HG03571 (cell line): ENCODE data around the gene GRM1.
"Not testable (repeated sequence)": the region's sequence is repeated elsewhere in the genome, so short reads cannot be mapped to it uniquely, and the experiment has no call there.

ENCODE experiments used
- ATAC-seq: cut with Tn5 transposase; IDR thresholded peaks from one replicate; pipeline ENCODE4 v1.9.1; 2021; ENCODE audit not compliant: unreplicated experiment

GRM1 gene

DNA sequence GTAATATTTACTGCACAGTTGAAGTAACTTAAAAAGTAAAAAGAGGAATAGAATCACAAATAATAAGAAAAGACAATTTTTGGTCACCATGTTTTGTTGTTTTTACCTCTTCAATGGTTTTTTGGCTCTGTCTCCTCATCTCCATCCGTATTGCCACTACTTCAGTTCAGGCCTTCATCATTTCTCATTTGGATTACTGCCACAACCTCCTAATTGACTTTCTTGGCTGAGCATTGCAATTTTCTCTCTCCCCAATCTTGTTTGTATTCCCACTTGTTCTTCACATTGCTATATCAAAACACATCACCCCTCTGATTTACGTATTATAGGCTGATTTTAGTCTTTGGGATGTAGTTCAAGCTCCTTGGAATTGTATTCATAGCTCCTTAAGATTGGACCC is 161.7 kb downstream of the GRM1 start:
- no peak for ATAC-seq

DNA sequence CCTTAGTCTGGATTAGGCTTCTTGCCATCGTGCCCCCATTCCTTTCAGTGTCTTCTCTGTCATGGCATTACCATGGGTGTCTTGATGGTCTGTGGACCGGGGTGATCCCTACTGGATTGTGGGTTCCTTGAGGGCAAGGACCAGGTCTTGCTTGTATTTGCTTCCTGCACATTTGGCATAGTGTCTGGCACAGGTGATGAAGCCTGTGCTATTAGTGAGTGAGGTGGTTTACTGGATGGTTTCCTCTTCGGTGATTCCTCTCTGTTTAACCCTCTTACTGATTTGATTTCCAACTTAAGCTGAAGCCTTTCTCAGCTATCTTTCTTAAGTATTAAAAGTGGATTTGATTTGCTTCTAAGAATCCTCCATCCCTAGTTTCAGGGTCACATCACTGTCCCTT is 162.3 kb downstream of the GRM1 start:
- ATAC-seq, result no peak

DNA sequence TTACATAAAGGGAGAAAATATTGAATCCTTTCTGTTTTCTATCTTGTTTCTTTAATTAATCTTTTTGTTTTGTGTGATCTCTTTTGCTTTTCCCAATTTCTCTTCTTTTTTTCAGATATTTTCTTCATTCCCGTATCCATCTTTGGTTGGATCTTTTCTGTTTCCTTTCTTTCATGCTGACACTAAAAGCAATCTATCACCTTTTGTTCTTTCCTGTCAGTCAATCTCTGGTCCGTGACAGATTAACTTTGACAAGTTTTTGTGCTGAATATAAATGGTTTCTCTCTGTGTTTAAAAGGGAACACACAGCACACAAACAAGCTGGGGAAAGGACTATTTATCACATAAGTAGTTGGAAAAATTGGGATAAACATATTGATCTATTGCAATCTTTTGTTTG is 162.8 kb downstream of the GRM1 start:
- ATAC-seq, result no peak

DNA sequence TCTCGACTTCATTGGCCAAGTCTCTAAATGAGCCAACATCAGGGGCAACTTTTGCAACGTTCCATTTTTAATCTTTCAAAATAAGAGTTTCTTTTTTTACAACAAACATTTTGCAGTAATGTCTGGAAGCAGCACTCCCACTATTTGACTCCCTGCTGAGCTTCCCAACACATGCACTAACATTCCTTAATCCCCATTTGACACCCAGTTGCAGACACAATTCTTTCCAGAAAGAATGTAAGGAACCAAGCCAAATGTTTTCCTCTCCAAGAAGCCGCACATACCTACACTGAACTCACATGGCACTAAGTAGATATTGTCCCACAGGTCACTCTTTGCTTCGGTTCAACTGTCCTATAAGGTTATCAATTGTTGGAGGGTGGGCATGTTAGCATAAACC is 165.6 kb downstream of the GRM1 start:
- ATAC-seq, result no peak

- ATAC-seq, result no peak
These were observed 171.3 kb downstream of the GRM1 start for GRCh38 chr6:146200176-146200575.

DNA sequence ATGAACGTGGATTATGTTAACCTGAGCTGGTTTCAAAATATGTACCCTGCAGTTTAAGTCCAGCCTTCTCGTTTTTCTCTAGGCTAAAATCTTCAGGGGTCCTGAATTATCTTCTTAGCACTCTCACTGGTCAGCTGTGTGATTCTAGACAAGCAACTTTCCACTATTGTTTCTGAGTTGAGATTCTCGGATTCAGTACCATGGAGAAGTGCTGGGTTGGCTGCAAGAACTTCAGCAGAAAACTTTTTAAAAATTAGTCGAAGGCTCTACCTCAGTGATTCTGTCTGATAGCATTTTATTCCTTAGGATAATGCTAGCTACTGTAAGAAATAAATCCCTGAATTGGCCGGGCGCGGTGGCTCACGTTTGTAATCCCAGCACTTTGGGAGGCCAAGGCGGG is 173.7 kb downstream of the GRM1 start:
- no peak for ATAC-seq

GRCh38 chr6:146209942-146210341 is 181.1 kb downstream of the GRM1 start:
- ATAC-seq, result no peak

DNA sequence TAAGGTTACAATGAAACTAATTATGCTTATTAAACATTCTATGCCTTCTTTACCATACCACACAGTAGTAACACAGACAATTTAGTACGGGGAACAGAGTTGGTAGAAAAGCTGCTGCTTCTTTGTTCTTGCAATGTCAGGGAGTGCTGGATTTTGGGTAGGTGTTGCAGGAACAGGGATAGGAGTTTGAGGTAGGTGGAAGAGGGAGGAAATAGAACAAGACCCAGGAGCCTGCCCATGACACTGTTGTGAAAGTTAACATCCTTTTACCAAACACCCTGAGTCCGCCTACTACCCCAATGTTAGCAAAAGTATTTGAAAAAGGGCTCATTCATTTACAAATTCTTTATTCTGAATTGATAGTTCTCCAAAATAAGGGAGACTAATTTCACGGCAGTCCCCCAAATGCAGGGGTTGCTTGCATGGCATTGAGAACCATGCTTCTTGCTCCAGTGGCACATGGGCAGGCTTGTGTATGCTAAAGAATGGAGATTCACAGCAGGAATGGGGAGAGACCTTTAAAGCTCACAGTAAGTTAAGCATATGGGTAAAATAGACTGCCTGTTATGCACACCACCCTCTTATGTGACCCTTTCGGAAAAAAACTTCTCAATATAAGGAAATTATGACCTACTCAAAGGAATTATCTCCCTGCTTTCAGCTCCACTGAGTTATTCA is 181.7 kb downstream of the GRM1 start:
- ATAC-seq, result no peak

GRCh38 chr6:146211646-146212045 is 182.8 kb downstream of the GRM1 start:
- ATAC-seq, result no peak

DNA sequence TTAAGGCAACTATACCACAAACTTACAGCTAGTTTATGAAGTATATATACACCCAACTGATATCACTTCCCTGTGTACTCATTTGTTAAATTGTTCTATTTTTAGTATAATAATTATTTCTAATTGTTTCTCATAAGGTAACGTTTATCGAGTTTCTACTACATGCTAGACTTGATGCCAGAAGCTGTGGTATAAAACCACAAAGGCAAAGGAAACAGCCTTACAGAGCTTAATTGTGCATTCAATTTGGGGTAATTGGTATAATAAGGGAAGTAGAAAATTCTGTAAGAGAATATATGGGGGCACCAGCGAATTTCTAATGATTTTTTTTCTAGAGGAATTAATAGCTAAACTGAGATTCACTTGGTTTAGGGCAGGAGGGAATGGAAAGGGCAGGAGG is 183.9 kb downstream of the GRM1 start:
- ATAC-seq, result no peak

GRCh38 chr6:146219101-146219500 is 190.2 kb downstream of the GRM1 start:
- ATAC-seq, result no peak

GRCh38 chr6:146224449-146224848 is 195.6 kb downstream of the GRM1 start:
- ATAC-seq, result no peak

DNA sequence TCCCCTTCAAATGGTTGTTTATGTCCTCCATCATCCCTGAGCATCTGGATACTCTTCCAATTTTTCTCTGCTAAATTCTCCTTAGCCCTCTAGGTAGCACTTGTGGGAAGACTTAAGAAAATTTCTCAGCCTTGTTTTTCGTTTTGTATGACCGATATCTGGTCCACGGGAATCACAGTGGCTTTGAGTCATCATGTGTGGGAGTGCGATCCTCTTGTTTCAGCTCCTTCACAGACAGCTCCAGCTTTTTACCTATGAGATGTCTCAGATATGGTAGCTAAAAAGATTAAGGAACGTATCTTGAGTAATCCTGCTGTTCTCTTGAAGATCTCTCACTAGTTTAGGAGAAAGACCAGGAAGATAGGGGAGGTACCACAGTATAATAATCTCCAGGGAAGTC is 196.1 kb downstream of the GRM1 start:
- no peak for ATAC-seq

GRCh38 chr6:146240322-146240721 is 211.5 kb downstream of the GRM1 start:
- no peak for ATAC-seq

DNA sequence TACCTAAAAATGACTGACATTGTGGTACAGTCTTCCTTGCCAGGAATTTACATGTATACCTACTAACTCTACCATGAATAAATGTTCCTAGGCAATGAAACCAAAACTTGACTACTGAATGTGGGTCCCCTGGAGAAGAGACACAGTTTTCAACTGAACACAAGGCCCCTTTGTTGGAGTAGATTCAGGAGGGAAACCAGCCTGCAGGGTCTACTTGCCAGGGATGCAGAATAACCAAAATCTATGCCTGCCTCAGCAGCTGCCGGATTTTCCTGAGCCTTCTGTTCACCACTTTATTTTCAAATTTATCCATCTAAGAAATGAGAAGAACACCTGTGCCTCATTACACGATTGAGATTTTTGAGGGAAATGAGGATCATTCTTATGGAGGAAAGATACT is 211.9 kb downstream of the GRM1 start:
- ATAC-seq, result no peak

GRCh38 chr6:146243646-146244045 is 214.8 kb downstream of the GRM1 start:
- ATAC-seq, result not testable (repeated sequence)

DNA sequence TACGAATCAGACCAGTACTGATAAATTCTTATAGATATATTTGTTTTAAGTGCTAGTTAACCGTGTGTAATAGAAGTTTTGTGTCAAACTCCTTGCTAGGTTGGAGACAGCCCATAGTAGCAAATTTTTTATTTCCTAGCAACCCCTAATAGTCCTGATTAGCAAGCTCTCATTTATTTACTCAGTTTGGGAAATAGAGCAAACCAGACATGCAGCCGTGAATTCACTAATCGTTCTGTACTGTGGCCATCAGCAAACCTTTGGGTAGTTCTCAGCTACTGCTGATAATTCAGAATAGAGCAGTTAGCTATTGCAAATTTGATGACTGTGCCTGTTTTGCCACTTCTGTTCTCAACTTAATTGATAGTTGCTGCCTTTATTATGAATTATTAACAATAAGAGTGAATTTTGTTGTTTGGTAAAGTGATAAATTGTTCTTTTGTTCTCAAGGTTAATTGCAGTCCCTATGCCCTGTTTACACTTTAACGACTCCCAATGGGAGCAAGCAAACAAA is 215.8 kb downstream of the GRM1 start:
- no peak for ATAC-seq

- no peak for ATAC-seq
These were observed 217.2 kb downstream of the GRM1 start for GRCh38 chr6:146246028-146246427.

GRCh38 chr6:146253691-146254090 is 224.8 kb downstream of the GRM1 start:
- ATAC-seq, result no peak

GRCh38 chr6:146258206-146258605 is 229.3 kb downstream of the GRM1 start:
- no peak for ATAC-seq

GRCh38 chr6:146260886-146261285 is 232.0 kb downstream of the GRM1 start:
- ATAC-seq, result no peak

DNA sequence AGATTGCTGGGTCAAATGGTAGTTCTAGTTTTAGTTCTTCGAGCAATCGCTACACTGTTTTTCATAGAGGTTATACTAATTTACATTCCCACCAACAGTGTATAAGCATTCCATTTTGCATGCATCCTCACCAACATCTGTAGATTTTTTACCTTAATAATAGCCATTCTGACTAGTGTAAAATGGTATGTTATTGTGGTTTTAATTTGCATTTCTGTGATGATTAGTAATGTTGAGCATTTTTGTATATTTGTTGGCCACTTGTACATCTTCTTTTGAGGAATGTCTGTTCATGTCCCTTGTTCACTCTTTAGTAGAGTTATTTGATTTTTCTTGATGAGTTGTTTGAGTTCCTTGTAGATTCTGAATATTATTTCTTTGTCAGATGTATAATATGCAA is 236.2 kb downstream of the GRM1 start:
- no peak for ATAC-seq

GRCh38 chr6:146267447-146267846 is 238.6 kb downstream of the GRM1 start:
- no peak for ATAC-seq
